GM18499 (cell line): ENCODE results near the gene FBXW8.

ENCODE experiments used
- ATAC-seq: cut with Tn5 transposase; IDR thresholded peaks from one replicate; pipeline ENCODE4 v1.9.1; 2021; ENCODE audit warnings: moderate number of reproducible peaks; ENCODE audit not compliant: insufficient read depth, unreplicated experiment

FBXW8 gene

DNA sequence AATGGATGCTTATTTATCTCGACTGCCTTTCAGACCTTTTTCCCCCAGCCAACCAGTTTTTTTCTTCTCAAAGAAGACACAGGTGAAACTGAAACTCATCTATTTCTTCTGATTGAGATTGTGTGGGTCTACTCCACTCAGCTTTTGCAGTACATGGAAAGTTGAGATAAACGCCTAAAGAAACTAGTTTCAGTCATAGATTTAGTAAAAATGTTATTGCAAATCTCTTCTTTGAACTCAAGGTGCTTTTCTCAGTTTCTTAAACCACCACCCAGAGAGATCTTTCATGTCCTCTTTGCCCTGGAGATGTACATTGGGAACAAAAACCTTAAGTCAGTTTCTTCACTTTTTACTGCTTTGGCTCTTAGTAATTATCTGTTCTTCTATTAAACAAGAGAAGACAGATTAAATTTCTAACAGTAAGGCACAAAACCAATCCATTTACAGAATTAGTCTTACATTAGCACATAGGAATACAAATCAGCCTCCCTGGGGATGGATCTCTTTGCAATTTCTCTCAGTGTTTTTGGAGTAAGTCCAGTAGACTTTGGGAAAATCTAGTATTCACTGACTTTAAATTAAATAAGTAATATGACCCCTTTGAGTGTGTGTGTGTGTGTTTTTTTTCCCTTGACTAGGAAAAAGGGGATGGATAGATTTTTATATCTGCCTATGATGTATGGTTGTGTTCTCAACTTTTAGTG is 11.6 kb downstream of the FBXW8 start:
- no peak for ATAC-seq

DNA sequence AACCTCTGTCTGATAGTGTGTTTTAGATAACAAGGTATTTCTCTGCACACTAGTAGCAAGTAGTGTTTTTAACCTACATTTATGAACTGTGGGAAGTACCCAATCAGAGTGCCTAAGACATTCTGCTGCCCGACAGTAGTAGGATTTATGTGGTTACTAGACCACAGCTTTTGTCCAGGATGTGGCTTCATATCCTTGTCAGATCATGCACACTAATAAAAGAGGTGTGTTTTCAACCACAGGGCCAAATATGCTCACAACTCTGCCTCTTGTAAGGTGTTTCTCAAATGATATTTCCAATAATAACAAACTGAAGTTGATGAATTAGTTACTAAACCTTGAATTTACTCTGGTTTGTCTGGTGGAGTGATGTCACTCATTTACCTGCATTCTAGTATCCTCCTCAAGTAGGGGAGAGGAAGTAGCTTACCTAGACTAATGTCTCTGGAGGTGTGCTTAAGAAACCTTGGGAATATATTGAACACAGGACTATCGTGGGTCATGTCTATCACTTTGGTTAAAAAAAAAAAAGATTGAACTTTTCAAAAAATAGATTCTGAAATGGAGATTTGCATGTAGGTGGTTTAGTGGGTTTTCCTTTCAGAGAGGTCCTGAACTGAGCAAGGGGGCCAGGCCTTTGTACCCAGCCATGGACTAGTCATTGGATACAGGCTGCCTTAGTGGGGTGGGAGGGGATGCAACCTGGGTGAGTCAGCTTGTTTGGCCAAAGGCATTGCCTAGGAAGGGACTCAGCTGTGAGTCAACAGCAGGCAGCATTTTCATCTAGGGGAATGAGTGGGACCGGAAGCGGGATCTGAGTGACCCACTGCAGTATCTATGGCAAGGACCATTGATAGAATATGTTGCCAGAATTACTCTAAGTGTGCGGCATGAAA is 14.1 kb downstream of the FBXW8 start:
- ATAC-seq, result no peak

DNA sequence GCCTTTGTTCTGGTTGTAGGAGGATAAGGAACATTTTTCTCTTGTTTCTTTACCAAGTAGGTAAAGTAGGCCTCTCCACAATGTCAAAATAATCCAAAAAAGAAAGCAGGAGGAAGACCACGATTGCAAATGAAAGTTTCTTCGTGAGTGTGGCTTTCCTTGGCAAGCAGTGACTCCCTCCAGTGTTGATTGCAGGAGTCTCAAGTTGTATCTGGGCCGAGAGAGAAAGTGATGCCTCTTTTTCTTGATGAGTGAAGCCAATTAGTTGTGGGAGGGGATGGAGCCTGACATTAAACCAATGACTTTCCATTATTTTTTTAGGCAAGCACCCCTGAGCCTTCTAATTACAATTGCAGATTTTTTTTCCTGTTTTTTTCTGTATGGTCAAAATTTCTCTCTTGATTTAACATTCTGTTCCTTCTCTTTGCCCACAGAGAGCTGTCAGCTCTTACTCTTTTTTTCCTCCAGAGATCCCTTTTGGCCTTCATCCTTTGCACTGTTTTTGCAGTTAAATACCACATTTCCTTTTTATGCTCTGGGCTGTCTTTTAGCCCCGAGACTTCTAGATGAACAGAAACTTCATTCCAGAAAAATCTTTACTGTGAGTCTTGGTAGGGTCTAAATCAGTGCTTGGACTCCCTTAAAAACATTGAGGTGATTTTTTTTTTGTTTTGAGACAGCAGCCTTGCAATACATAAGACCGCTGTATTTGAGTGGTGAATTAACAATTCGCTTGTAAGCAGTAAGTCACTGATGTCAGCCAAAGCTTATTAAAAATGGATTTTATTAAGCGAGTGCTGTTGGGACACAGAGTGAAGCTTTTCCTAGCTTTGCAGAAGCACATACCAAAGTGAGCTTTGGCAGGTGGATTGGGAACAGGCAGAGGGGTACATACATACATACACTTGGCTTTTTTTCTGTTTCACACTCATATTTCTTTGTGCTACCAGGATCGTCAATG is 15.8 kb downstream of the FBXW8 start:
- no peak for ATAC-seq

DNA sequence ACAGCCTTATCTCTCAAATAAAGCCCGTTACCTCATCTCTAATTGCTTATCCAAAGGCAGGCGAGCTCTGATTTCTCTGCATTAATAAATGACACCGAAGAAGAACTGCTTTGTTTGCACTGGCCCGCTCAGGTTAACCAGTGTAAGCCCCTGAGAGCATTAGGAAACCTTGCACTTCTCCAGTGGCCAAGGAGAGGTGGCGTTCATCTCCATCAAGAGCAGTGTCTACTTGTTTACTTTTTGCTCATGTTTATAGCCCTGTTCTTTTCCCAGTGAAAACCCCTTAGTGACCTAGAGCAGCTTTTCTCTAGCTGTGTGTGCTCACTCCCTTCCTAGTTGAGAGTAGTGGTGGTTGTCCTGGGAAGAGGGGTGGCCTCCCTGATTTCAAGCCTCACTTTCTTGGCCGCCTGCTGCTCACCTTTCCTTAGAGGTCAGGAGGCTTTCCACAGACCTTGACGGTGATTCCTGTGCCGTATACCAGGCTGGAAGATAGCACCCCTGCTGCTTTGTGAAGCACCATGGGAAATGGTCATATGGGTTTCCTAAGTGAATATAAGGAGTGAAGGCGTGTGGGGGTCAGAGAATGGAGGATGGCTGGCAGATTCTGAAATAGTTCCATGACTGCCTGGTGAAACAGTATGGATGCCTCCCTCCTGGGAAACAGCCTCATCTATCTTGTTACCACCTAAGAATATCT is 16.6 kb downstream of the FBXW8 start:
- ATAC-seq, result no peak

DNA sequence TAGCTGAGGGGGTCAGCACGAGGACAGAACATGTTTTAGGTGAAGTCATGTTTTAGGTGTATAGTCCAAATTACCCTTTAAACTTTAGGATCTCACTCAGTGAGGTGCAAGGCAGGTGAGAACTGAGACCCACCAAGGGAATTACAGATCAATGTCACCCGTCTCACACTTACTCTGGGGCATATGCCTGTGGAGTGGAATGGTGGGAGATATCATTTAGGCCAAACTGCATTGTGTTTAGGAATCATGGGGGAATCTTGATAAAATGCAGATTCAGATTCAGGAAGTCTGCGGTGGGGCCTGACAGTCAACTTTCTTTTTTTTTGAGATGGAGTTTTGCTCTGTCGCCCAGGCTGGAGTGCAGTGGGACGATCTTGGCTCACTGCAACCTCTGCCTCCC is 17.8 kb downstream of the FBXW8 start:
- ATAC-seq, result no peak

DNA sequence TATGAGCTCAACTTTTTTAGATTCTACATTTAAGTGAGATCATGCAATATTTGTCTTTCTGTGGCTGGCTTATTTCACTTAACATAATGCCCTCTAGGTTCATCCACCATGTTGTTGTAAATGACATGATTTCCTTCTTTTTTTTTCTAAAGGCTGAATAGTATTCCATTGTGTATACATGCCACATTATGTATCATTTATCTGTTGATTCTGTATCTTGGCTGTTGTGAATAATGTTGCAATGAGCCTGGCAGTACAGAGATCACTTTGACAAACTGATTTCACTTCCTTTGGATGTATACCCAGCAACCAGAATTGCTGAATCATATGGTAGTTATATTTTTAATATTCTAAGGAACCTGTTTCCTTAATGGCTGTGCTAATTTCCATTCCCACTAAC is 19.1 kb downstream of the FBXW8 start:
- no peak for ATAC-seq

DNA sequence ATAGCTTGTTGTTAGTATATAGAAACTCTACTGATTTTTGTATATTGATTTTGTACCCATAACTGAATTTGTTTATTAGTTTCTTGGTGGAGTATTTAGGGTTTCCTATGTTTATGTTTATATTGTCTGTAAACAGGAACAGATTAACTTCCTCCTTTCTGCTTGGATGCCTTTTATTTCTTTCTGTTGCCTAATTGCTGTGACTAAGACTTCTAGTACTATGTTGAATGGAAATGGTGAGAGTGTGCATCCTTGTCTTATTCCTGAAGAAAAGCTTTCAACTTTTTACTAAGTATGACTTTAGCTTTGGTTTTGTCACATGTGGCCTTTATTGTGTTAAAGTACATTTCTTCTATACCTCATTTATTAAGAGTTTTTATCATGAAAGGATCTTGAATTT is 20.9 kb downstream of the FBXW8 start:
- no peak for ATAC-seq

DNA sequence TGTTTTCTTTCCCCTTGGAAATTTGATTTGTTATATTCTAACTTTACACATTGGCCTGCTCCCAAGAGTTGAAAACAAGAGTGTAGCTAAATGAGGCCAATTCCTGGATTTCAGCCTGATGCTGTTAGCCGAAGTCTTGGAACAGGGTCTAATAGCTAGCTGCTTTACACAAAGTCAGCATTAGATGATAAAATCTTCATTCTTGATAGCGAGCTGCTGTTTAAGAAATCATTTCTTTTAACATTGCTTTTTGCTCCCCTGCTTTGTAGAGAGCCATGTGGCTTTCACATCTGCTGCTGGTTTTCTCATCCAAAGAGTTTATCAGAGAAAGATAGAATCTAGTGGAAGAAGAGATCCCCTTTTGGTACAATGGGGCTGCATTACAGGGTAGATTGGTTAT is 22.3 kb downstream of the FBXW8 start:
- ATAC-seq, result no peak

DNA sequence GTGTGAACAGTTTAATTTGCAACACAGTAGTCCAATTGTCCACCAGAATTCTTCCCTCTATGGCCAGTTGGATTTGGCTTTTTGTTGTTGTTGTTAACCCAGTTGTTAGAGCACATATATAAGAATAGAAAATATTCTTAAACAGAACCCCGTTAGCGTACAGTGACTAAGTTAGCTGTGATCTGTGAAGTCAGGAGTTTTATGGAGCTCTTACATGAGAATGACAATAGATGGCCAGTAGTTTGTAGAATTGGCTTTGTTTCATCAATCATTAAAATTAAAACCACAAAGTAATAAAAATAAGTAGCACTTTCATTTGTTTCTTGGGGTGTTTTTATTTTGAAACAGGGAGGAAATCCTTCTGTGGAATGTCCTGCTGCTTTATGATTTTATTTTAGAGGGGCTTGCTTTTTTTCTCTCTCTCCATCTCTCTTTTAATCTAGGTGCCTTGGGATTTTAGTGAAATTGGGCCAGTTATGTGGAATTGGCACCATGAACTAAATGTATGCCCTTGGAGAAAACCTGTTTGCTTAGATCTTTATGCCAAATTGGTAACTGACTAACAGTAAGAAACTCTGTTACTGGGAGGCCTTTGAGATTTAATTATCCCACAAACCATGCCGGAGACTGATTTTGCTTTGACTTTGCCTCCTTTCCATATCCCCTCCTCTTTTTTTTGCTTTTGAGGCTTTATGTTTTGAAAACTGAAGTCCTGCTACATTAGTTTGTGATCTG is 22.9 kb downstream of the FBXW8 start:
- ATAC-seq, result no peak

DNA sequence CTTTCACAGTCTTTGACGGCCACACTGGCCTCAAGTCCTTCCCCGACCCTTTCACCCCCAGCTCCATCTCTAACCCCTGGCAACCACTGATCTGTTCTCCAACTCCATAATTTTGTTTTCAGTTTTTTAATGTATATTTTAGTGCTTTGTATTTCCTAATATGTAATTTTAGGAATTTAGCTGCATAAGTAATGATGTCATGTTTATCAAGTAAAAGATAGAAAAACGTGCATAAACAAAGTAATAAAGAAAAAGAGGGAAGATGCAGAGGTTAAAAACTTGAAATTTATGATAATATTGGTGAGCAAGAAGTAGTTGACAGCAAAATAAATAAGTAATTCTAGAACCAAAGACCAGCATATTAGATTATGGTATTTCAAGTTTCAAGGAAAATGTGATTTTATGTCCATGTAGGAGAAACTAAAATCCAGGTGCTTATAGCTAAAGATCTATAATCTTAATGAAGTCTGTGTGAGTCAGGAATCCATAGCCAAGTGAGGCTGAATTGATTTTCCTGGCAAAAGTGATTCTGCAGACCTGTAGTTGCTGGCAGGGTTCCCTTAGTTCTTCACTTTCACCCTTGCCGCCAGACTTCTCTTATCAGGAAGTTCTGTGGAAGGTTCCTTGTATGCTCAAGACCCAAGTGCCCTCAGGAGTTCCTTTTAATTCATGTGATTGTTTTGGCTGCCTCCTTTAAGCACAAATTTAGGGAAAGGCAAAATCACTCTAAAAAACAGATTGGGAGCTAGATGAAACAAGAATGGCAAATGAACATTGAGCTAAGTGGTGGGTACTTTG is 24.4 kb downstream of the FBXW8 start:
- ATAC-seq, result no peak

DNA sequence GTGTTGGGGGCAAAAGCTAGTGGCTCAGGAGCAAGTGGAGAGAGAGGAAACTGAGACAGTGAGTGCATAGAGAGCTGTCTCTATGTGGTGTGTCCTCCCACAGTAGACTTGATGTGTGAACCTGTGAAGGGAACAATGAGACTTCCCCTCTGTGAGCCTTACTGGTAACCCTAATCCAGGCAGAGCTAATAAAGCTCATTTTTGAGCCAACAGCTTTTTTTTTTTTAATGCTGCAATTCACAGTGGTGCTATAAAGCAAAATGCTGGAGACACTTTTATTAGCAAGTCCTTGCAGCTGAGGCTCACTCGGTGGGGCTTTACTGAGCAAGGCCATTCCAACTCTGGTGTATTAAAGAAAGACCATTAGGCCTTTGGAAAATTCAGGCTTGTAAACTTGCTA is 26.9 kb downstream of the FBXW8 start:
- no peak for ATAC-seq

DNA sequence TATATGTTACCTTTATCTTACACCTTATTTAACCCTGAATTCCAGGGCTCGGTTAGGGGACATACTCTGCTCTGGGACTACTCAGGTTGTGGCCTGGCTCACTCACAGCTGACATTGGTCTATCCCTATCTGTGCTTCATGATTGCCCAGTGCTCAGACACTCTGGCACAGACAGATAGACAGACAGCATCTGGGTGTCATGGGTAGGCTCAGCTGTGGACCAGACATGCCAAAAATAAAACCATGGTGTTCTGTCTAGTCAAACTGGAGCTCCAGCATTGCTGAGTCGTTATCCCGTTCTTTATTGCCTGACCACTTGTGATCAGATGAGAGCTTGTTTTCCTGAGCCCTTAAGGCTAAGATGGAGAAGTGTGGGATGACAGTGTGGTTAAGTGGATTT is 29.0 kb downstream of the FBXW8 start:
- no peak for ATAC-seq

DNA sequence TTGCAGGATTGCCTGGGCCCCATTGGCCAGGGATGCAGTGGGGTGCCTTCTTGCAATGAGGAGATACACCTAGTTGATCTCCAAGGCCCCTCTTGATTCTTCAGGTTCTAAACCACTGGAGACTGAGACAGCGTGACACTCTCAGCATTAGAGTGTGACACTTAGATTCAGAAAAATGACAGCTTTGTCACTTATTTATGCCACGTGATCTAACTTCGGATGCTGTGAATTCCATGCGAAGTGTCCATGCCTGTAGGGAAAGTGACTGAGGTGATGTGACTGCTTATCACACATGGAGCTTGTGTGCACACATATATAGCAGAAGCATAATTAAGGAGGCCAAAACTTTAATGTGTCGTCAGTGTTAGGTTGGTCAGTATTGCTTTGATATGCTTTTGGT is 30.4 kb downstream of the FBXW8 start:
- ATAC-seq, result no peak

DNA sequence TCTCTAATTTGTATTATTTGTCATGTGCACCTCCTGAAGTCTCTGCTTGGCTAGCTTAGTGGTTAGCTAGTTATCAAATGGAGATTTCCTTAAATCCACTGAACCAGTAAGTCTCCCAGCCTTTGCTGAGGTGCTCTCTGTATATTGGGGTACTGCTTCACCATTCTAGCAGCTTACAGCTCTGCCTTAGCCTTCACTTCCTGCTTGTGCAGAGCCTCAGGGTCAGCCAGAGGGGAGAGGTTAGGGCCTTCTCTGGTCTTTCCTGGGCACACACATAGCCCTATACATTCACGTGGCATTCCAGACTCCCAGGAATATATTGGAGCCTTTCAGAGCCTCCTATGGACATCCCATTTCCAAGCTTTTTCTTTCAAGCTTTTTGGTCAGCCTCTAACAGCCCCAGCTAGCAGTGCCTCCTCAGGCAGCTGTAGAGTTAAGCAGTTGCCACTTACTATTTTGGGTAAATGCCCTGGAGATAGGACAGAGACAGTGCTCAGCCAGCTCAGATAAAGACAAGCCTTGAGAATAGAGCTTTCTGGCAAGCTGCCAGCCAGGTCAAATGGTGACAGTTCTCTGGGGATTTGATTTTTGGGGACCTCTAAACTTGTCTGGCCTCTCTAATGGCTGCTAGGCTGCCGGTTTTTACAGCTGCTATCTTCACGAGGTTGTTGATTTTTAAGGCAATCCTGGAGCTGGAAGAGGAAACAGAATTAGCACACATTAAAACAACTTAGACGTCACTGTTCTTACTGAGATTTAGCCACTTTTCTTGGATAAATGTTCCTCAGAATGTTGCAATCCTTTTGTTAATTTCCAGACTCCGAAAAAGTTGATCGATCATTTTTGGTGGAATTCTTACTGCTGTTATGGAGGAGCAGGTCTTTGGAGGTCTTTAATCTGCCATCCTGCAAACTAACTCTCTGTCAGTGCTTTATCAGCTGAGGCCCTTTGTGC is 32.9 kb downstream of the FBXW8 start:
- no peak for ATAC-seq

DNA sequence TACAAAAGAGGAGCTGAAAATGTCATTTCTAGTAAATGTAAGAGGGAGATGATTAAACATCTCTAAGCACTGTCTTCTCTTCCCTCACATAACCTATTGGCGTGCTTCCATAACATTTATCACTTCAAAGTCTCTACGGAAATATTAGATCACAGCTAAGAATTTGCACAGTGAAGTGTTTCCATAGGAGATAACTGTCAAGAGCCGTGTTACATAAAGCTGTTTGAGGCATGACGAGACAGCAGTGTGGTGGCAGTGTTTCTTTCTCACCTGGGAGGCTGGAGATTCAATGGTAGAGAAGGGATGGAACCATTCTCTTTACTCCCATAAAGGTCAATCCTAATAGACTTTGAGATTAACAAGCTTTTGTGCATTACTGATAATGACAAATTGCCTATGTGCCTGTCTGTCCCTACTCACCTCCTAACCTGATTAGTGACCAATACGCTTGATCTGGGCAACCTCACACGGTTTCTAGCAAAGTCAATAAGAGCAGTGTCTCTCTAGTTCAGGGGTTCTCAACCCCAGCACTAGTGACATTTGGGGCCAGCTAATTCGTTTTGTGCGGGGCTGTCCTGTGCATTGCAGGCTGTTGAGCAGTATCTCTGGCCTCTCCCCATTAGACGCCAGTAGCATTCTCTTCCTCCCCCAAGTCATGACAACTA is 35.3 kb downstream of the FBXW8 start:
- ATAC-seq, result no peak

DNA sequence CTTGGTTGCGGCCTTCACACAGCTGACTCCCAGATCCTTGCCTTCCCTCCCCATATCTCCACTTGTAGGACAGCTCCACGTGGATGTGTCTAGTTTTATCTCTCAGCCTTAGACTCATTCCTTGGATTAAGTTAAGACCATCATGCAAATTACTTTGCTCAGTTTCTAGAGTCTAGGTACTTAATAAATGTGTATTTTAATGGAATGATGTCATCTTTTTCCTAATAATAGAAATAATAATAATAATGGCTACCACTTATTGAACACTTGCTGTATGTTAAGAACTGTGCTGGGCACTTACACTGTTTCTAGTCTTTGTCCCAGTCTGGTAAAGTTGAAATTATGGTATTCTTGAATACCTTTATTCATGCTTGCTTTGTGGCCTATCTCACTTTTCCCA is 37.5 kb downstream of the FBXW8 start:
- no peak for ATAC-seq
